T follicular helper cell (primary cell): Measurements from ENCODE around the gene CDH16.
"Not testable (repeated sequence)": the region's sequence is repeated elsewhere in the genome, so short reads cannot be mapped to it uniquely, and the experiment has no call there.

ENCODE experiments used
- DNase-seq: peaks from one replicate; pipeline ENCODE4 v3.0.0-alpha.2; 2020; ENCODE audit warnings: low read depth

Gene CDH16

GRCh38 chr16:66946974-66947301 lies 28.3 kb upstream of the CDH16 start:
- no peak for DNase-seq

- DNase-seq, result no peak
These were observed 27.9 kb upstream of the CDH16 start for GRCh38 chr16:66946541-66946940.

GRCh38 chr16:66945939-66946338 lies 27.3 kb upstream of the CDH16 start:
- no peak for DNase-seq

- not testable (repeated sequence) for DNase-seq
These were observed 26.3 kb upstream of the CDH16 start for GRCh38 chr16:66944971-66945370.

- no peak for DNase-seq
These were observed 25.4 kb upstream of the CDH16 start for GRCh38 chr16:66944054-66944441.

- DNase-seq, result no peak
These were observed 24.9 kb upstream of the CDH16 start for GRCh38 chr16:66943426-66944053.

GRCh38 chr16:66942981-66943380 lies 24.3 kb upstream of the CDH16 start:
- DNase-seq, result no peak

GRCh38 chr16:66940236-66940635 lies 21.6 kb upstream of the CDH16 start:
- no peak for DNase-seq

GRCh38 chr16:66939366-66939765 lies 20.7 kb upstream of the CDH16 start:
- DNase-seq, result no peak

GRCh38 chr16:66937725-66938337 lies 19.1 kb upstream of the CDH16 start:
- no peak for DNase-seq

- no peak for DNase-seq
These were observed 18.3 kb upstream of the CDH16 start for GRCh38 chr16:66936889-66937554.

- no peak for DNase-seq
These were observed 17.8 kb upstream of the CDH16 start for GRCh38 chr16:66936462-66936861.

- DNase-seq, result no peak
These were observed 16.8 kb upstream of the CDH16 start, which contains the start of gene CES2 for GRCh38 chr16:66935314-66936011. Gene CES2, plus strand, starts transcription at chr16:66935516. Its CDS starts 120 bp downstream, at chr16:66935636.

- DNase-seq, result not testable (repeated sequence)
These were observed 16.2 kb upstream of the CDH16 start for GRCh38 chr16:66934839-66935313.

- peak; percentile 82 for DNase-seq
These were observed 15.6 kb upstream of the CDH16 start, which contains the start of gene CIAO2B for GRCh38 chr16:66934138-66934838. Gene CIAO2B, minus strand, starts transcription at chr16:66934402. Its CDS starts 38 bp downstream, at chr16:66934364.

GRCh38 chr16:66933776-66934137 lies 15.1 kb upstream of the CDH16 start:
- DNase-seq, result no peak

- DNase-seq, result no peak
These were observed 13.4 kb upstream of the CDH16 start for GRCh38 chr16:66932076-66932475.

GRCh38 chr16:66931665-66932064 lies 13.0 kb upstream of the CDH16 start:
- no peak for DNase-seq

GRCh38 chr16:66930189-66930588 lies 11.5 kb upstream of the CDH16 start:
- DNase-seq, result no peak

- DNase-seq, result no peak
These were observed 10.2 kb upstream of the CDH16 start for GRCh38 chr16:66928702-66929388.

GRCh38 chr16:66927918-66928649 lies 9.4 kb upstream of the CDH16 start:
- no peak for DNase-seq
